Measurements from ENCODE around the gene PPP1R1C.
"Not testable (repeated sequence)": the region's sequence is repeated elsewhere in the genome, so short reads cannot be mapped to it uniquely, and the experiment has no call there.

The PPP1R1C gene

DNA sequence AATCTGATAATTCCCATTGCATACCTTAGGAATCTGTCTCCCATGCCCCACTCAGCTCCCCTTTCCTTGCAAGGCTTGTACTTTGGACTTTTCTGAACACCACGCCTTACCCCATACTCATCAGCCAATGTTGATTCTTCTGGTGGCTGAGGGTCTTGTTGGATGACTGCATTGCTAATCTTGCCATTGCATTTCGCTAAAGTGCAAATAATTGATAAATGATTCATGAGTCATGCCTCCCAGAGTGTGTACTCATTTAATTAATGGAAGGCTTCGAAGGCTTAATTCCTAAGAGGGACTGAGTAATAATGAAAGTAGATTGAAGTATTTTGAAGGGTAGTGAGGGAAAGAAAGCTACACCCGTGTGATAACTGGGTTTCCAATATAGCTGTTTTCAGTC is 28.0 kb upstream of the PPP1R1C start:
- Mint-ChIP-seq H3K4me1 (ENCODE audit: low read depth) (peaks cover 10% of the 10 kb centered on the region), H3K4me3 (no peak overlapping the region), H3K27me3 (peaks cover 16% of the 10 kb centered on the region), H3K9me3 (ENCODE audit: low read depth) (no peaks in the 10 kb centered on the region), H3K27ac (no peak overlapping the region), H3K36me3 (no peaks in the 10 kb centered on the region)

DNA sequence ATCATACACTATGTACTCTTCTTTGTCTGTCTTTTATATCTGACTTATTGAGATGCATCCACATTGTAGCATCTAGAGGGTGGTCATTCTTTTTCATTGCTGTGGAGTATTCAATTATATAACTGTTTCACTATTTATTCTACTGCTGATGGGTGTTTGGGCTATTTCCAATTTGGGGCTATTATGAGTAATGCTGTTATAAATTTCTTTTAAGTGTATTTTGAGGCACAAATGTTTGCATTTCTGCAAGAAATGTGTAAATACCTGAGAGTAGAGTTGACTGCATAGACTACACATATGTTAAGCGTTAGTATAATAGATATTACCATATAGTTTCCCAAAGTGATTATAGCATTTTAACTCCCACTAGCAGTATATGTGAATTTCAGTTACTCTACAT is 26.9 kb upstream of the PPP1R1C start:
- no peaks in the 10 kb centered on the region for H3K9me3 Mint-ChIP-seq (ENCODE audit: low read depth)
- H3K4me1 Mint-ChIP-seq (ENCODE audit: low read depth) = peaks cover 7% of the 10 kb centered on the region
- H3K27ac Mint-ChIP-seq = no peak overlapping the region
- no peak overlapping the region for H3K4me3 Mint-ChIP-seq
- H3K27me3 Mint-ChIP-seq = peaks cover 12% of the 10 kb centered on the region
- H3K36me3 Mint-ChIP-seq = no peaks in the 10 kb centered on the region

DNA sequence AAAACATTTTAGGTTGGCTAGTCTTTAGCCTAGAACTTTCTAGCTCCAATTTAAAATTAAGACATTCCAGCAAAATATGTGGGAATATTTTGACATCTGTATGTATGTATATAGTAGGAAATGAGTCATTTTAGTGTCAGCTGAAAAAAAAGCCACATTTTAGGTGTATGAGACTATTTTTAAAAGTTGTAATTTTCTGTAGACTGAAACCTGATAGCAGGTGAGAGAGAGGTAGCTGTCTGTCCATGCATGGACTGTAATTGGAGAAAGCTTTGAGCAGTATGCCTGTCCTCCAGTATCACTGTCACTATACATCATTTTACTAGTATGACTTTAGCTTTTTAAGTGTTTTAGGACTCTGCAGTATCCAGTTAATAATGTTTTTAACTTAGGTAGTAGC is 26.1 kb upstream of the PPP1R1C start:
- H3K36me3 Mint-ChIP-seq = no peaks in the 10 kb centered on the region
- no peak overlapping the region for H3K27ac Mint-ChIP-seq
- peaks cover 12% of the 10 kb centered on the region for H3K27me3 Mint-ChIP-seq
- H3K9me3 Mint-ChIP-seq (ENCODE audit: low read depth) = peaks cover 4% of the 10 kb centered on the region
- no peak overlapping the region for H3K4me3 Mint-ChIP-seq
- H3K4me1 Mint-ChIP-seq (ENCODE audit: low read depth) = peaks cover 2% of the 10 kb centered on the region

DNA sequence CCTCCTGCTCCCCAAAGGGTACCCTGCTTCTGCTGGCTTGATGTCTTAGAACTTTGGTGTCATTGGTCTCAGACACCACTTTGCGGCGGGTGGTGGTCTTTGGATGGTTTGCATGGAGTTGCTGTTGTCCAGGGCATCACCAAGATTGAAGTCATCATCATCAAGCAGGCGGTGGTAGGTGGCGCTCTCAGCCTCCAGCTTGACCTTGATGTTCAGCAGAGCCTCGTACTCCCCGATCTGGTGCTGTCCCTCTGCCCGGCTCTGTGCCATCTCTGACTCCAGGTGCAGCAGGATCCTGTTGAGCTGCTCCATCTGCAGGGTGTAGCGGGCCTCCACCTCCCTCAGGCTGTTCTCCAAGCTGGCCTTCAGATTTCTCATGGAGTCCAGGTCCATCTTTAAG is 24.5 kb upstream of the PPP1R1C start:
- not testable (repeated sequence) for H3K36me3 Mint-ChIP-seq; H3K4me3 Mint-ChIP-seq; H3K27ac Mint-ChIP-seq; H3K4me1 Mint-ChIP-seq (ENCODE audit: low read depth)
- Mint-ChIP-seq H3K27me3 (peaks cover 12% of the 10 kb centered on the region), H3K9me3 (ENCODE audit: low read depth) (peaks cover 15% of the 10 kb centered on the region)

DNA sequence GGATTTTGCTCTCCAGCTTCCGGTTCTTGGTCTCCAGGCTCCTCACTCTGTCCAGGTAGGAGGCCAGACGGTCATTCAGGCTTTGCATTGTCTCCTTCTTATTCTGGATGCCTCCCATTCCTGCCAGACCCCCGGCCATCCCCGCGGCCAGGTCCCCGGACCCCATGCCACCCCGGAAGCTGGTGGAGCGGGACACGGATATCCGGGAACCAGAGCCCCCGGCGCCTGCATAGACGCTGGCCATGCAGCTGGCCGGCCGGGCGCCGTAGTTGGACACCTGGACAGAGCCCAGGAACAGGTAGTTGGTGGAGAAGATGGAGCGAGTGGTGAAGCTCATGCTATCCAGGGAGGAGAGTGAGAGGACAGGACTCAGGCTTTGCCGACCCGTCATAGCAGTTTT is 23.5 kb upstream of the PPP1R1C start:
- Mint-ChIP-seq H3K27me3 (peaks cover 12% of the 10 kb centered on the region), H3K36me3 (no peaks in the 10 kb centered on the region), H3K27ac (no peak overlapping the region), H3K4me3 (no peak overlapping the region), H3K4me1 (ENCODE audit: low read depth) (no peaks in the 10 kb centered on the region), H3K9me3 (ENCODE audit: low read depth) (peaks cover 15% of the 10 kb centered on the region)

DNA sequence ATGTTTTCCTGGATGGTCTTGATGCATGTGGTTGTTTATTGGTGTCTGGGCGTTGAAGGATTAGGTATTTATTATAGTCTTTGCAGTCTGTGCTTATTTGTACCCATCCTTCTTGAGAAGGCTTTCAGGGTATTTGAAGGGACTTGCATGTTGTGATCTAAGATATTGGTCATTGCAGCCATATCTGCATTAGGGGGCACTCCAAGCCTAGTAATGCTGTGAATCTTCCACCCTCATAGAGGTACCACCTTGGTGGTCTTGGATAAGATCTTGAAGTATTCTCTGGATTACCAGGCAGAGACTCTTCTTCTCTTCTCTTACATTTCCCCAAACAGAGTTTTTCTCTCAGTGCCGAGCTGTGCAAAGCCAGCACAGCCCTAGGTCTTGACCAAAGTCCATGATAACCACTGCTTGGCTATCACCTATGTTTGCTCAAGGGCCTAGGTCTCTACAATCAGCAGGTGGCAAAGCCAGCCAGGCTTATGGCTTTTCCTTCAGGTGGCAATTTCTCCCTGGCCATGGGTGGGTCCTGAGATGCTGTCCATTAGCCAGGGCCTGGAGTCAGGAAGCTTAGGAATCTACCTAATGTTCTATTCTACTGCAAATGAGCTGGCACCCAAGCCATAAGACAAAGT is 15.4 kb upstream of the PPP1R1C start:
- no peaks in the 10 kb centered on the region for H3K4me1 Mint-ChIP-seq (ENCODE audit: low read depth)
- H3K4me3 Mint-ChIP-seq = no peak overlapping the region
- no peak overlapping the region for H3K27ac Mint-ChIP-seq
- H3K36me3 Mint-ChIP-seq = peaks cover 2% of the 10 kb centered on the region
- peaks cover 7% of the 10 kb centered on the region for H3K27me3 Mint-ChIP-seq
- peaks cover 14% of the 10 kb centered on the region for H3K9me3 Mint-ChIP-seq (ENCODE audit: low read depth)

DNA sequence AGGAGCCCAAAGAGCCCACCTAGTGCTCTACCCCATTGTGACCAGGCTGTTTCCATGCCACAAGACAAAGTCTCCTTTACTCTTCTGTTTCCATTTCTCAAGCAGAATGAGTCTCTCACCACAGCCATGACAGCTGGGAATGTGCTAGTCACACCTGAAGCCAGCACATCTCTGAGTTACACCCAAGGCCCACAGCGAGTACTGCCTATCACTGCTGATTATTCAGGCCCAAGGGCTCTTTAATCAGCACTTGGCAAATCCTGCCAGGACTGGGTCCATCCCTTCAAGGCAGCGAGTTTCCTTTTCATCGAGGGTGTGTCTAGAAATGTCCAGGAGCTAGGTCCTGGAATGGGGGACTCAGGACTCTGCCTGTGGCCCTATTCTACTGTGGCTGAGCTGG is 14.6 kb upstream of the PPP1R1C start:
- Mint-ChIP-seq H3K27ac (no peak overlapping the region), H3K36me3 (peaks cover 2% of the 10 kb centered on the region), H3K27me3 (peaks cover 7% of the 10 kb centered on the region), H3K9me3 (ENCODE audit: low read depth) (peaks cover 6% of the 10 kb centered on the region), H3K4me1 (ENCODE audit: low read depth) (no peaks in the 10 kb centered on the region), H3K4me3 (no peak overlapping the region)

DNA sequence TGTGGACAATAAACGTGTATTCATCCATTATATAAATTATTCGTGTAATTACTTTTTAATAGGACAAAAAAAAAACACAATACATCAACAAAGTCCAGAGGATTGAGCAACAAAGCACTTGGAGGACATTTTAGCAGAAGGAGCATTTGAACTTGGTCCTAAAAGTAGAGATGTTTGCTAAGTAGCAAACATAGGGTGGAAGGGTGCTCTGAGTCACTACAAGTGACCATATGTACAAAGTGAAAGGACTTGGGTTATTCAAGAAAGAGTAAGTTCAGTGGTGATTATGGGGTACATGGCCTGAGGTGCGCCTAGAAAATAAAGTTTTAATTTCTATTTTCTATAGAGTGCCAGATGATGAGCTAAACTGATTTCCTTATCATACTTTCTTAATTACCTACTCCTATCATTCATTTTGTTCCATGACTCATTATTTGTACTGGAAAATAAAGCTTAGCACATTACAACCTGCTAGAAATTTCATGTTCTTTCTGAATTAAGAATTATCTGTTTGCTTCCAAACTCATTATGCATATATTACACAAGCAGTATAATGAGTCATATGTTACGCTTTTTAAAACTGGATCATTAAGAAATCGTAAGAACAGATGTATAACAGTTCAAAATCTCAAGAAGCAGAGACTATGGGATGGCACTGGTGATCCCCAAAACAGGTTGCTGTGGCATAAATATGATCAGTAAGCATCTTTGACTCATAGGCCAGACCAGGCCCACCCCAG is 13.1 kb upstream of the PPP1R1C start:
- H3K9me3 Mint-ChIP-seq (ENCODE audit: low read depth) = peaks cover 5% of the 10 kb centered on the region
- no peak overlapping the region for H3K4me3 Mint-ChIP-seq
- H3K4me1 Mint-ChIP-seq (ENCODE audit: low read depth) = no peaks in the 10 kb centered on the region

DNA sequence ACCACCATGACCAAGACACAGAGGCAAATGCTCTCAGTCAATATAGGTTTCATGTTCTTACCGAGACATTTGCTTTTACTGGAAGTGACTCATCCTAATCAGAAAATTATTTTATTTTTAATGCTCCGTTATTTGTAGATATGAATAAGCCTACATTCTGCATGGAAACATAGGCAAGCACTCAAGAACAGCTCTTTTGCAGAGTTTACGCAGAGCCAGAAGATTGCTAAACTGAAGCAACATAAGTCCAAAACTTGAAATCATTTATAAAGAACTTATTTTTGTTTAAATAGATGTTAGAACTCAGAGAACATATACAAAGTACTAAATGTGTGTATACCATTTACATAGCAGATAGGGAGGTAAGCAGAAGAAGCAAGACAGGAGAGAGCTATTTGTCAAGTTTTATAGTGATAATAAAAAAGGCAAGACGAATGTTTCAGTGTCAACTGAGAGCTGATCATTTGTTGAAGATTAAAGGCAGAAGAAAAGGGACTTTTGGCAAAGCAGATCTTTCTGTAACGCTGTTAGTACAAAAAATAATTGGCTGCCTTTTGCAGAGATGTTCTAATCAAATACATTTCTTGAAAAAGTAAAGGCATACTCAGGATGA is 12.4 kb upstream of the PPP1R1C start:
- no peak overlapping the region for H3K4me3 Mint-ChIP-seq
- H3K27ac Mint-ChIP-seq = no peak overlapping the region
- H3K4me1 Mint-ChIP-seq (ENCODE audit: low read depth) = no peaks in the 10 kb centered on the region
- peaks cover 8% of the 10 kb centered on the region for H3K27me3 Mint-ChIP-seq
- peaks cover 2% of the 10 kb centered on the region for H3K36me3 Mint-ChIP-seq
- H3K9me3 Mint-ChIP-seq (ENCODE audit: low read depth) = peaks cover 5% of the 10 kb centered on the region

More for the DNA sequence above, 13.1 kb upstream of the PPP1R1C start:
- no peak overlapping the region for H3K27ac Mint-ChIP-seq
- peaks cover 2% of the 10 kb centered on the region for H3K36me3 Mint-ChIP-seq
- H3K27me3 Mint-ChIP-seq = peaks cover 8% of the 10 kb centered on the region

DNA sequence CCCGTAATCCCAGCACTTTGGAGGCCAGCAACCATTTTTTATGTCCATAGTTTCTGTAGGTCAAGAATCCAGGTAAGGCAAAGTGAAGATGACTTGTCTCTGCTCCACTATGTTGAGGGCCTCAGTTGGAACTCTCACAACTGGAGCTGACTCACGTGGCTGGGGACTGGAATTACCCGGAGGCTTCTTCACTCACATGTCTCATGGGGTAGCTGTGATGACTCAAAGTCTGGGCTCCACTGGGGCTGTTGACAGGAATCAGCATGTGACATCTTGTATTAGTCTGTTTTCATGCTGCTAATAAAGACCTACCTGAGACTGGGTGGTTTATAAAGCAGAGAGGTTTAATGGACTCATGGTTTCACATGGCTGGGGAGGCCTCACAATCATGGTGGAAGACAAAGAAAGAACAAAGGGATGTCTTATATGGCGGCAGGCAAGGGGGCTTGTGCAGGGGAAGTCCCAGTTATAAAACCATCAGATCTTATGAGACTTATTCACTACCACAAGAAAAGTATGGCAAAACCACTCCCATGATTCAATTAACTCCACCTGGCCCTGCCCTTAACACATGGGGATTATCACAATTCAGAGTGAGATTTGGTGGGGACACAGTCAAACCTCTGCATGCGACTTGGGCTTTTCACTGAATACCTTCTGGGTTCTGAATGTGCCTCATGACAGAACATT is 7.8 kb upstream of the PPP1R1C start:
- H3K27ac Mint-ChIP-seq = peak overlapping the region; percentile 41
- H3K4me1 Mint-ChIP-seq (ENCODE audit: low read depth) = no peaks in the 10 kb centered on the region
- H3K4me3 Mint-ChIP-seq = no peak overlapping the region
- H3K36me3 Mint-ChIP-seq = no peaks in the 10 kb centered on the region
- peaks cover 2% of the 10 kb centered on the region for H3K27me3 Mint-ChIP-seq
- no peaks in the 10 kb centered on the region for H3K9me3 Mint-ChIP-seq (ENCODE audit: low read depth)

DNA sequence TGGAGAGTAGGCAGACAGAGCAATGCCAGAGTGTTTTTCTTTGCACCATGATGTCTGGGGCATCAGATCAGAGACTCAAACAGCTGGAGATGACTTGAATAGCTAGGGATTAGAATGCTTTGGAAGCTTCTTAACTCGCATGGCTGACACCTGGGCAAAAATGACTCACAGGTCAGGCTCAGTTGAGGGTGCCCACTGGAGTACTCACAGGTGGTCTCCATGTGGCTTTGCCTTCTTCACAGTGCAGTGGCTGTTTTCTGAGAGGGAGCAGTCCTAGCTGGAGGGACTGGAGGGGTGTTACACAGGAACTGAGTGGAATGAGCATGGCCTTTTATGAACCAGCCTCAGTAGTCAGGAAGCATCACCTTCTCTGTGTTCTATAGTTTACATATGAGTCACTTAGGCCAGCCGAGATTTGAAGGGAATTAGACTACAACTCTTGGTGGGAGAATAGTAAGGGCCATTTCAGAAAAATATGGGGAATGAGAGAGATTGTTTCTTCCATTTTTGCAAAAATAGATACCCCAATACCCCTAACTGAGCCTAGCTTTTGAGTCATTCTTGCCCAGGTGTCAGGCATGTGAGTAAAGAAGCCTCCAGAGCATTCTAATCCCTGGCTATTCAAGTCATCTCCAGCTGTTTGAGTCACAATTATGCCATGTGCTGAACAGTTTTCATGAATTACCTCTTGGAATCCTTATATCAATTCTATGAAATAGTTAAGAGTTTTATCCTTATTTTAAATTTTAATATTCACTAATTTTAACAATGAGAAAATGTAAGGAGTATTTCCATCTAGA is 7.1 kb upstream of the PPP1R1C start:
- H3K27me3 Mint-ChIP-seq = peaks cover 2% of the 10 kb centered on the region
- no peaks in the 10 kb centered on the region for H3K4me1 Mint-ChIP-seq (ENCODE audit: low read depth)
- peak overlapping the region; percentile 41 for H3K27ac Mint-ChIP-seq
- no peaks in the 10 kb centered on the region for H3K9me3 Mint-ChIP-seq (ENCODE audit: low read depth)
- no peak overlapping the region for H3K4me3 Mint-ChIP-seq
- no peaks in the 10 kb centered on the region for H3K36me3 Mint-ChIP-seq

DNA sequence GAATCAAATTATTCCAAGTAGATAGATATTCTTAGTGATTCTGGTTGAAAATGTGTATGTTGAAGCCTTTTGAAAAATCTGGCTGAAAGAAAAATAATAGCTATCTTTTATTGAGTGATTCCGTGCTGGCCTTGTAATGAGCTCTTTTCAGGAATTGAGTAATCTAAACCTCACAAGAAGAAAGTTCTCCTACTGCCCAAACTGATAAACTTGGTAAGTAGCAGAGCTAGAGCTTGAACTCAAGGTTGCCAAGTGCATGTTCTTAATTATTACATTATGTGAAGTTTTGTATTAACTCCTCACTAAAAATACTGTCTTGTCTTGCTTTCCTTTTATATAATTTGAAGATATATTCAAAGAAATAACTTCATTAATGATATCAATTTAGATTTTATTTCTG is 1.6 kb upstream of the PPP1R1C start:
- Mint-ChIP-seq H3K27me3 (no peaks in the 10 kb centered on the region), H3K4me3 (no peak overlapping the region), H3K36me3 (no peaks in the 10 kb centered on the region), H3K9me3 (ENCODE audit: low read depth) (no peaks in the 10 kb centered on the region), H3K4me1 (ENCODE audit: low read depth) (no peaks in the 10 kb centered on the region), H3K27ac (no peak overlapping the region)

DNA sequence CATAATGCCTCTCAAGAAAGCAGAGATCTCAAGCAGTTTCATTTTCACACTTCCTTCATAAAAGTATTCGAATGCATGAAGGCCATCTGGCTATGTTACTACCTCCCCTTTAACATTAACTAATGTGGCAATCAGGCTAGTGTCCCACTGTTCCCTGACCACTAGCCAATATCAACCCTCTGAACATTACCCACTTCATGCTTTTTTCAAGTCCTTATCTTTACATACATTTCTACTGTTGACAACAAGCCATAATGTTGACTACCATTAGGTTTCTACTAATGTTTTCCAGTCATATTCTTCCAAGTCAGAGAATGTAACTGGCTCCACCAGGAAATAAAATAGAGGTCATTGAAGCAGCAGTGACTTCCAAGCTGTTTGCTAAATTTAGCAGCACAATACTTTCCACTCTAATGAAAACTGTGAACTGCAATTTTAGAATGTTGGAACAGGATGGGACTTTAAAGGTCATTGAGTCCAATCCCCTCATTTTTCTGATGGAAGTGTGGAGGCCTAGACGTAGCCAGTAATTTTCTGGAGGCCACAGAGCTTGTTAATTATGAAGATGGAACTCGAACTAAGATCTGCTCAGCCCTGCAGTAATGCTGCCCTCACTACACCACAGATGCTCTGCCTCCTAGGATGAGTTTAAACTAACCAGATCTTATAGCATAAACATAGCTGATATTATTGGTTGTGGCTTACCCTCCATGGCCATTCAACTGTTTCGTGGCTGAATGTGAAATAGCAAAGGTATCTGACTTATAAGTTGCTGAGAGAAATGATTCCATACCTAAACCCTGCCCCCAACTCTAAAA is 630 bp upstream of the PPP1R1C start:
- Mint-ChIP-seq H3K4me3 (no peak overlapping the region), H3K27me3 (peaks cover 4% of the 10 kb centered on the region), H3K4me1 (ENCODE audit: low read depth) (no peaks in the 10 kb centered on the region), H3K27ac (no peak overlapping the region), H3K36me3 (no peaks in the 10 kb centered on the region), H3K9me3 (ENCODE audit: low read depth) (no peaks in the 10 kb centered on the region)
